IPS DF 4.7 (cell line): Measurements from ENCODE around the gene KLHL34.
A peak's percentile ranks its signal among the peaks of the same experiment; 100 is the strongest.

Experiments
- DNase-seq: peaks from one replicate; pipeline ENCODE4 v3.0.0-alpha.2; 2013; ENCODE audit warnings: low spot score; ENCODE audit errors: extremely low read depth

The KLHL34 gene, protein sequence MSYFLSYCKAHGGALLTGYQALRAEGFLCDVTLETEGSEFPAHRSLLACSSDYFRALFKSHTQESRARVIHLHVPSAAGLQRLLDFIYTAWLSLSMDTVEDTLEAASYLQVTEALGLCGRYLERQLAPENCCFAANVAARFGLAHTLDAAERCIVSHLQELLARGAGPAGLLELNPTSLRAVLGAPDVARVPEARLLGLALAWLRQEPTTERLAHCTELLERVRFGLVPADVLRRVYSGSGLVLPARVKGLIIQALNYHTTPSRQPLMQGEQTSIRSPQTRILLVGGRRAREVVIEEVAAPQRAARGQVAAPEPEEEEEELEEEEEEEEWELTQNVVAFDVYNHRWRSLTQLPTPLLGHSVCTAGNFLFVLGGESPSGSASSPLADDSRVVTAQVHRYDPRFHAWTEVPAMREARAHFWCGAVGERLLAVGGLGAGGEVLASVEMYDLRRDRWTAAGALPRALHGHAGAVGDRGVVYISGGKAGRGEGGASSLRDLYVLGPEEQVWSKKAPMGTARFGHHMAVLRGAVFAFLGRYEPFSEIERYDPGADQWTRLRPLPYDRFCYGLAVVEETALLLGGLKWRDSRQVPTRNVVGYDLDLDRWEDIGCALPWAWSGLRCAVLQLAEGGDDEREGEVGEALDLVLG

DNA sequence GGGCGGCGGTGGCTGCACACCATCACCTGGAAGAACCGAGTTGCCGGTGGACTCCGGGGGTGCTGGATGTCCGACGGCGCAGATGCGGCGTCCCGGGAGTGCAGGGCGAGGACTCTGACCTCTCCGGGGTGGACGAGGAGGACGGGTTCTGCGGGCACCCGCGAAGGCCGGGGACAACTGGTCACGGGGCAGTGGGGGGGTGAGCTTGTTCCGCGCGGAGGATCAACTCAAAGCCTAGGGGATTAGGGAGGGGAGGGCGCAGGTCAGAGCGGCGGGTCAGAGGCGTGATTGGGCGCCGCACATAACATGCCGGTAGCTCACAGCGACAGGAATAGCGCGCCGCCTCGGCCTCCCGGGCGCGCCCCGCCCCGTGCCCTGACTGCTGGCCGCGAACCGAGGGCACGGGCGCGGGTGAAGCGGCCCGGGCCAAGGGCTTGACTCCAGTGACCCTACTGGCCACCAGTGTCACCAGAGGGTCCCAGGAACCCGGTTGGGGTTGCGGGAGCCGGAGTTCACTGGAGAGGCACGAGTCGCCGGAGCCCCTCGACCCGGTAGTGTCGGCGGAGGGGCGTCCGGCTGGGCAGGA, at the start of gene KLHL34:
Gene KLHL34 (minus strand): TSS at position 179 of the 586 bp plus-strand sequence. CDS start 542 bp downstream, outside the sequence.
- DNase-seq = no peak

DNA sequence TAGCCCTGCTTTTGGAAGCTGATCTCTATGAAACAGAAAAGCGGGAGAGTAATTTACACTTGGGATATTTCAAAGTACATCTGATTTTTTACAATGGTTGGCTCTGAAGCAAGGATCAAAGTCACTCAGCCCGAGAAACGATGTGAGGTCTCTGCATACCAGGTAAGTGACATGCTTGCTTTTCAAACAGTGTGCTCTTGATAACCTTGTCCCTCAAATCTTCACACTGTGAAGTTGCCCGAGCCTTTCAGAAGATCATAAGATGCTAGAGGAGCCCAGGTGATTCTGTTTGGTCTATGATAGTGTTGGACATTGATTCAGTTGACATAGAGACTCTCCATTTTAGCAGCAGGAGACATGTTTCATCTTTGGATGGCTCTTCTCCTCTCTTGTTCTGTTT, 47.1 kb upstream of the KLHL34 start:
- no peak for DNase-seq

DNA sequence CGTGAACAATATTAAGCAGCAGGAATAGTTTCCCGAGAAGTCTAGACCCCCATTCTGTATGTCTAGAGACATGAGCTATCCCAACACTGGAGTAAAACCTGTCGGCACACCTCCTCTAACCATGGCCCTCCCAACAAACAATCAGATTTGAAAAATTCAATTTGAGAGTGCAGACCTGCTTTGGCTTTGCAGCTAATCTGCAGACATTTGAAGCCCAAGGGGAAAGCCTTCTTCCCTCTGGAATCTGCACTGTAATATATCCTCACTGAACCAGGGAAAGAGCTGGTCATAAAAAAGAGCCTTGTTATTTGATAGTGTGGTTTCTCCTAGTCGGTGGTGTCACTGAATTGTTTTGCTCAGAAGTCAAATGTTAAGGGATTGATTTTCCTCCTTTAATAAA, 44.6 kb upstream of the KLHL34 start:
- no peak for DNase-seq

DNA sequence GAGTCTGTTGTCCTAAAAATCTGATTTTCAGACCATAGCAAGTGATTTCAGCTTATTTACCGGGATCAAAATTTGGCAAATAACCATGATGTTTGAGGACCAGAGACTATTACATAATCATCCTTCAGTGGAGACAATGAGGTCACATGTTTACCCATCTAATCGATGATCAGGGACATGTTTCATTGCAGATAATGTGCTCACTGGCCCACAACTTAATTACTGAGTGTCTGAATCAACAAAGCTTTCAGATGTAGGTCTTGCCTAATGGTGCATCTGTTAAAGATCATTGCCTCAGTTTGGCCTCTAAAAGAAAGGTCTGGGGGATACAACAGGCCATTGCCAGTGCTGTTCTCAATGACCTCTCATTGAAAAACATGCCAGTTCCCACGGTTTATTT, 42.8 kb upstream of the KLHL34 start:
- no peak for DNase-seq

DNA sequence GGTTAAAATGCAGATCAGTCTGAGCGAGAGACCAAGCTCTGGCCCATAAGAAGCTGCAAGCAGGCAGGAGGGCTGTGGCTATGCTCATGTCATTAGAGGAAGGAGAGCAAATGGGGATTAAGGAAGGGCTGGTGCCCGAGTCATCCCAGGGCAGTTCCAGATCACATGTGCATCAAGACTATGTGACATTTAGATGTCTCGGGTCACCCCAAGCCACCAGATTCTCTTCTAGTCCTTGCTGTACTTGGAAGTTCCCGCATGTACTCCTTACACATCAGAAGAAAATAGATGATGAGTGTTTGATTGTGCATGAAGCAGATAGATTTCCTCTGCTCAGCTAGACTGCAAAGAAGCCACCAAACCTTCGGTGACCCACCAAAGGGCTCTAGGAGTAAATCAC, 42.1 kb upstream of the KLHL34 start:
- no peak for DNase-seq

DNA sequence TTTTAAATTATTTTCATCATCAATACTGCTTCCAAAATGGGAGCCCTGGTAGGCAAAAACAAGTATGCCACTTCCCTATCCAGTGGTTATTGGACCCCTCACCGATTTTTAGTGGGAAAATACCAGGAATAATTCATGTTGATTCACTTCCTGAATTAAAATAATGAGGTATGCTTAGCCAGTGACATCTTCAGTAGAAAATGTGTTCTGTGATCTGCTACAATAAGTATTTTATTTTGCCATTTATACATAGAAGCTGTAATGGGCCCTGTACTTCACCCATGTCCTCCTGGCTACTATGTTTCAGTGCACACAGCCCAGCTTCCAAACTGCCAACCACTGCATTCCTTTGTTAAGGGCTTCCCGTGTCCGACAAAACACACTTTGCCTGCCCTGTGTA, 41.0 kb upstream of the KLHL34 start:
- no peak for DNase-seq

DNA sequence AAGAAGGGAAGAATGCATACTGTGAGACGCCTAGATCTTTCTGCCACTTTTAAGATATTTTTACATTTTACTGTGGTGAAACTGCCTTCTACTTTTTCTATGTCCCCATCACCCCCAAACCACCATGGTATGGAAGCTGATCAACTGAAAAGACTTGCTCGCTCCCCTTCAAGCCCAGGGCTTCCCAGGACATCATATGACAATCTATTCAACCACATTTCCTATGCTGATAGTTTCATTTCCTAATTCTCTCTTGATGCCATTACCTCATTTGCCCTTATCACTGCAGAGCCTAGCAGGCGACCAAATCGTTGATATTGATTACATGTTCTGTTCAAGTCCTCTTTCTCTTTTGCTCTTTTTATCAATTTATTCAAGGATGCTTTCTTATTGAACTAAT, 40.1 kb upstream of the KLHL34 start:
- DNase-seq = no peak

DNA sequence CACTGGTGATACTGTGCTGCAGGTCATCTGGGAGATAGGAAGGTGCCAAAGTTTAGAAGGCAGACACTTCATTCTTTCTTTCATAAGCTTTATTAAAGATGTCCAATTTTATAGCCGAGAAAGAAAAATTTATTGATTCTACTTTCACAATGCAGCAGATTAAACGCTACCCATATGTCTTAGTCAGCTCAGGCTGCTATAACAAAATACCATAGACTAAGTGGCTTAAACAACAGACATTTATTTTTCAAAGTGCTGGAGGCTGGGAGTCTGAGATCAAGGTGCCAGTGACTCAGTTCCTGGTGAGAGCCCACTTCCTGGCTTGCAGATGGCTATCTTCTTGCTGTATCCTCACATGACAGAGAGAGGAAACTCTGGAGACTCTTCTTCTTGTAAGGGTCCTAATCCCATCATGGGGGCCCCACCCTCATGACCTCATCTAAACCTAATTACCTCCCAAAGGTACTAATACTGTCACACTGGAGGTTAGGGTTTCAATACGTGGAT, 33.4 kb upstream of the KLHL34 start:
- DNase-seq = no peak

DNA sequence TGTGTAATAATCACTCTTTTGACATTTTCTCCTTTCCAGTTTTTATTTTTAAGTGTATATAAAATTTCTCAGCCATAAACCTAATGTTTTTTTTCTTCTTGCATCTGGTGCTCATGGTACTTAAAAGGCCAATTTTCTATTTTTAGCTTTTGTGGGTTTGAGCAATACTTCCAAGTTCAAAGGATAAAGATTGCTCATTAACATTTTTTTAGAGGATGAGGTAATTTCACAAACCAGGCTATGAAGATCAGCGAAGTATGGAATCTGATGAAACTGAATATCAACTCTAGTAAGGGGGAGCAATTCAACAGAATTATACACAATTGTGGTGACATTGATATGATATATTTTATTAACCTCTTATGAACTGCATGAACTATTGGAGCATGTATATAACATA, 25.8 kb upstream of the KLHL34 start:
- DNase-seq = no peak

DNA sequence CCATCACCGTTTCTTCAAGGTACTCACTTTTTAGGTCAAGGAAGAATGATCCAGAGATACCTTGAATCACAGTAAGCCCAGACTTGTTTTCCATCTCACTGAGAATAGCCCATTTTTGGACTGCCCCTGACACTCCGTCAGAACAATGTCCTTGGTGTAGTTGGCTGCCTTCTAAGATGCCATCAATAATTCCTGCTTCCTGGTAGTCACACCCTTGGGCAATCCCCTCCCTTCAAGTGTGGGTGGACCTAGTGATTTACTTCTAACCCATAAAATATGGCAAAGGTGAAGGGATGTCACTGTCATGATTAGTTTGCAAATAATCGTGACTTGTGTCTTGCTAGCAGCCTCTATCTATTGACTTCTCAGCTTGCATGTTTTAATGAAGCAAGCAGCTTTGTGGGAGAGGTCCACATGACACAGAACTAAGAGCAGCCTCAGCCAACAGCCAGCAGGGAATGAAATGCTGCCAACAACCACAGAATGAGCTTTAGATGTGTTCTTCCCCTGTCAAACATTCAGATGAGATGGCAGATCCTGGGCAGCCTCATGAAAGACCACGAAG, 20.0 kb upstream of the KLHL34 start:
- DNase-seq = no peak

DNA sequence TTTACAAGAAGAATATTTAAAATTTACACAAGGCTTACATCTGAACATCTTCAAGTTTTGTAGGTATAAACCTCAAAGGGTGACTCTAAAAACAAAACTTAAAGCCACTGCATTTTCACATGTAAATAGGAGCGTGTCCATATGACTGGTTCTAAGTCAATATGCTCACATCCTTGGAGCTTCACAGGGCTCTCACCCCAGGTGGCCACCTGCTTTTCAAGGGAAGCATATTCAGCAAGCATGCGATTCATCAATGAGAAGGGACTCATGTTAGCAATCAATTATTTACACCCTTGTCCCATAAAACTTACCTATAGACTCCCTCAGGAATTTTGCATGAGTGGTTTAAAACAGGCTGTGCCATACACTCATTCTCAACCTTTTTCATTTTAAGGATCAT, 17.8 kb upstream of the KLHL34 start:
- no peak for DNase-seq

DNA sequence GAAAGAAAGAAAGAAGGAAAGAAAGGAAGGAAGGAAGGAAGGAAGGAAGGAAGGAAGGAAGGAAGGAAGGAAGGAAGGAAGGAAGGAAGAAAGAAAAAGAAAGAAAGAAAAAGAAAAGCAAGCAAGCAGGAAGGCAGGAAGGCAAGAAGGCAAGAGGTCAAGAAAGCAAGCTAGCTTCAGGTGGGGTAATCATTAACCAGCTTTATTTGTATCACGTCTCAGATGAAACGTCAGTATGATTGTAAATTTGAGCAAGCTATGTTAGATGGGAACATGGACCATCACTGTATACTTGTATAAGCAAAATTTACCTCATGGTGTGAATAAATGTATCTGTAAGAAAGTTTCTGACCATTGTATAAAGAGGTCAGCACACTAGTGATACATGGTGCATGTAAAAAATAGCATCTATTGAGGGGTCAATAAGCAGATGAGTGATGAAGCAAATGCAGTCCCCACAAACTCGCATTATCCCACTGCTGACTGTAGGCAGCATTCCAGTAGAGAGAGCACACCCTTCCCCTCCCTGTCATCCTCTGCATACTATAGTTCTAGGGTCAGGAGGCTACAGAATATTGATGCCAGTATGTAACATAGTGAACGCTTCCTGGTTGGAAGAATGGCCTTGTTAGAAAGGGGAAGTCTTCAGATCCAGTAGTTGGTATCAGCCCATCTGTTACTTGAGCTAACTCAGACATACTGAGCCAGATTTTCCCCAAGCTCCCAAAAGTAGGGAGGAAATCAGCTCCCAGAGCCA, 16.5 kb upstream of the KLHL34 start:
- no peak for DNase-seq

DNA sequence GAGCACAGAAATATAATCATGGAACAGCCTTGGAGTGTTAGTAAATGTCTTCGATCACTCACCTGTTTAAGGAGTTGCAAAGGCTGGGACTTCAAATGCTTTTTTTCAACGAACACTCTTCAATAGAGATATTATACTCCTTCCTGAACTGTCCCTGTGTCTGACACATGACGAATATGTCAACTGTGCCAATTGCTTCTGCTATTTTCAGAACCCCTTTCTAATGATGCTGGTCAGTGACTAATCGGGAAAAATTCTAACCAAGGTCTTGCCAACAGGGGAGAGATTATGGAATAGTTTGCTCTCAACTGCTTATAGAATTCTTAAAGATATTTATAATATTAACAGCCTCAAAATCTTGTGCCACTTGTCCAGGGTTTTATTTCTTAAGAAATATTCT, 8.5 kb upstream of the KLHL34 start:
- no peak for DNase-seq

DNA sequence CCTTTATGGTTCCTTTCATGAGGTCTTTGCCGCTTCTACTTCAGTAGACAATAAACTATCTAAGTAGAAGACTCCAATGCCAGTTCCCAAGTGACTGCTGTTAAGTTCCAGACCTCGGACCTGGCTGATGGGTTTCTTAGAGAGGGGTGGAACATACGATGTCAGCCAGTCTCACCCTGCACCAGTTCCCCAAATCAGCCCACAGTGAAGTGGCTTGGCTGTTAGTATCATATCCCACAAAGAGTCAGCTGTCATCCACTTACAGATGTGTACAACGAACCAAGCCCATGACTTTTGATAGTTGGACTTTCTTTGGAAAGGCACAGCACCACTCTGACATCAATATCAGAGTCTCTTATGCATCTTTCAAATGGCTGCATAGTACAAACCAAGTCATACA, 8.1 kb upstream of the KLHL34 start:
- no peak for DNase-seq

DNA sequence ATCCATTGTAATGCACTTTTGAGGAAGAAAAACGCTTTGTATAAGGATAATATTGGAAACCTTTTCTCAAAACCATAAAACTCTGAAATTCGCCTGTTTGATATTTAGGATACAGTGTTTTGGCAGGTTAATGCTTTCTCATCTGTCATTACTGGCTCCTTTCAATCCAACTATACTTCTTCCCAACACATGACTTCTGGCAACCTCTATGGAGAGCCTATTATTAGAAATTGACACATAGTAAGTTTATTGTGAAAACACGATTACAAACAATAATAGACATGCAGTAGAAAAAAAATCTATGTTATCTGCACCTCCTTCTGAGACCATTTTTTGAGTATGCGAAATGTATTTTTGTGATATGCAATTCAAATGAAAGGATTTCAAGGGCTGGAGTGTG, 4.6 kb upstream of the KLHL34 start:
- no peak for DNase-seq

DNA sequence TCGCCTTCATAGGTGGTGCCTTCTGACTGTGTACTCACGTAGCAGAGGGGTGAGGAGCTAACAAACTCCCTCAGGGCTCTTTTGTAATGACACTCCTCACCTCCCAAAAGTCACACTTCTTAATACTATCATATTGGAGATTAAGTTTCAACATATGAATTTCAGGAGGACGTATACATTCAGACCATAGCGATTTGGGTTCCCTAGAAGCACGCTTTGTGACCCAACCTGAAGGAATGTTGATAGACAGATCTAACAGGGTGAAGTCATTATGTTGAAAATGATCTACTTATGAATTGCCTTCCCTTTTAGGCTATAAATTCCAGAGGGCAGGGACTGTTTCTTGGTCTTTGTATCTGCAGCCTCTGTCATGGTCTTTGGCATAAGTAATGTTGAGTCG, 3.2 kb upstream of the KLHL34 start:
- no peak for DNase-seq

DNA sequence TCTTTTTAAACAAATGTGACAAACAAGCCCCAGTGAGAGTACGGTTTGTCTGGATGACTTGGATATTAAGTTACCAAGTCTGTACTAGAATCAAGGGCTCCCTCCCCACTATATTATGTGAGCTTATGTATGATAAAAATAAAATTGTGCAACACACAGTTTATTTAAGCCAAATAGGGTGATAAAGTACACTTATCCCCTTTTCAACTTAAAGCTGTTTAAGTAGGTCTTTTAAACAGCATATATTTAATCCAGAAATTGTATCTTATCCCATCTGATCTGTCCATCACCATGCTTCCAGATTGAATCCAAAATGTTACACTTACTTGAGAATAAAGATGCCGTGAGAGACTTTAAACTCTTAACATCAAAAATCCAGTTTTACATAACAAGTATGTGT, 2.0 kb upstream of the KLHL34 start:
- DNase-seq = no peak

DNA sequence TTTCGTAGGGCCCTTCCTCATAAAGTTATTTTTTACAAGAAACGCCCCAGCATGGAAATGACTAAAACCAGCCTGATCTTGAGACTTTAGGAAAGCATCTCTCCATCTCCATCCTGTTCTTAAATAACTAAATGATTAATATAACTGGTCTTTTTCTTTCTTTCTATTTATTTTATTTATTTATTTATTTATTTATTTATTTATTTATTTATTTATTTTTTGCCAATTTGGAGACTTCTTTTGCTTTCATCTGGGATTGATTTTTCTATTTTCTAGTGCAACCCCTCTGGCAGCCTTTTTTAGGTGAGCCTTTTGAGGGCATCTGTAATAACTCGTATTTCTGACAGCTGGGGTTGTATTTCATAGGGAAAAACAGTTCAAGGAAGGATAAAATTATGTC, 1.2 kb upstream of the KLHL34 start:
- no peak for DNase-seq

DNA sequence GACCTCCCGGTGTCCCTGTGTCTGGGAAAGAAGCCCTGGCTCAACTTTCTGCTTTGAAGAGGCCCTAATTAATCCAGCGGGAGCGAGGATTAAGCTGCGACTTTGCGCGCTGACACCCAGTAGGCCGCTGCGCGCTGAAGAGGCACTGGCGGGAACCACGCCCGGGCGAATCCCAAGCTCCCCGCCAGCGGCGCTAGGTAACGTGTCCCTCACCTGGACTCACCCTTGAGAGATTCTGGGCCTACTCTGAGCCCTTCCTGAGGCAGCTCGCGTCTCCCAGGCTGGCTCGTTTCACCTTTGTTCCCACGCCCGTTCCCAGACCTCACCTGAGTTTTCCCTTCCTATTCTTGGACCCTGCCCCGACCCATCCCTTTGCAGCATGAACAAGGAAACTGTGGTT, 616 bp upstream of the KLHL34 start:
- peak; percentile 0 for DNase-seq

DNA sequence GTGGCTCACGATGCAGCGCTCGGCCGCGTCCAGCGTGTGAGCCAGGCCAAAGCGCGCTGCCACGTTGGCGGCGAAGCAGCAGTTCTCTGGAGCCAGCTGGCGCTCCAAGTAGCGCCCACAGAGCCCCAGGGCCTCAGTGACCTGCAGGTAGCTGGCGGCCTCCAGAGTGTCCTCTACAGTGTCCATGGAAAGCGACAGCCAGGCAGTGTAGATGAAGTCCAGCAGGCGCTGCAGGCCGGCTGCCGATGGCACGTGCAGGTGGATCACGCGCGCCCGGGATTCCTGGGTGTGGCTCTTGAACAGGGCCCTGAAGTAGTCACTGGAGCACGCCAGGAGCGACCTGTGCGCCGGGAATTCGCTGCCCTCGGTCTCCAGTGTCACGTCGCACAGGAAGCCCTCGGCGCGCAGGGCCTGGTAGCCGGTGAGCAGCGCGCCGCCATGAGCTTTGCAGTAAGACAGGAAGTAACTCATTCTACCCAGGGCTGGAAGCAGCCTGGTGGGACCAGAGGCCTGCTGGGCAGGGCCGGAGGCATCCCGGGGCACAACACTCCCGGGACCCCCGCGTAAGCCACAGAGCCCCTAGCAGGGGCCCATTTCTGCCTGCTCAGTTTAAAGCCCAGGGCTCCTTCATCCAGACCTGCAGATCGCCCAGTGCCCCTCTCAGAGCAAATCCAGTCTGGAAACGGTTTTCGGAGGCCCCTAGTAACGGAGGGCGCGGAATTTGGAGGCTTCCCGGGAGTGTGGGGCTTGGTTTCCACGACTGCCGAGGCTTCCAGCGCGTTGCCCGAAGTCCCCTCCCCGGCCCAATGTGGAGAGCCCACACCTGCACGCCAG, 595 bp downstream of the KLHL34 start:
- no peak for DNase-seq
